ENCODE data around the gene CD320.
"Not testable (repeated sequence)": the region's sequence is repeated elsewhere in the genome, so short reads cannot be mapped to it uniquely, and the experiment has no call there.

The CD320 gene

GRCh38 chr19:8332976-8333766 lies 25.0 kb upstream of the CD320 start:
- no peak for DNase-seq

- no peak for DNase-seq
Measured at GRCh38 chr19:8331263-8331845, 23.2 kb upstream of the CD320 start.

- no peak for DNase-seq
Measured at GRCh38 chr19:8329996-8330395, 21.8 kb upstream of the CD320 start.

GRCh38 chr19:8325454-8325853 lies 17.3 kb upstream of the CD320 start:
- DNase-seq = no peak

GRCh38 chr19:8324186-8325050 lies 16.3 kb upstream of the CD320 start:
- no peak for DNase-seq

GRCh38 chr19:8323781-8324185 lies 15.6 kb upstream of the CD320 start:
- no peak for DNase-seq

GRCh38 chr19:8322638-8322997 lies 14.5 kb upstream of the CD320 start:
- DNase-seq = no peak

- DNase-seq = no peak
Measured at GRCh38 chr19:8321986-8322637, 14.0 kb upstream of the CD320 start.

GRCh38 chr19:8321067-8321985 lies 13.2 kb upstream of the CD320 start, which contains the start of the genes NDUFA7 and RPS28:
Gene NDUFA7, minus strand, starts transcription at chr19:8321375. Its CDS starts 17 bp downstream, at chr19:8321358.
Gene RPS28, plus strand, starts transcription at chr19:8321496. Its CDS starts 35 bp downstream, at chr19:8321531.
- DNase-seq = peak; percentile 96 to 98

GRCh38 chr19:8320564-8321066 lies 12.5 kb upstream of the CD320 start:
- DNase-seq = no peak

GRCh38 chr19:8319807-8320520 lies 11.8 kb upstream of the CD320 start:
- DNase-seq = no peak

GRCh38 chr19:8318835-8319234 lies 10.7 kb upstream of the CD320 start:
- DNase-seq = not testable (repeated sequence)

- no peak for DNase-seq
Measured at GRCh38 chr19:8316351-8317125, 8.4 kb upstream of the CD320 start.

- DNase-seq = not testable (repeated sequence)
Measured at GRCh38 chr19:8314981-8315640, 7.0 kb upstream of the CD320 start.

- DNase-seq = no peak
Measured at GRCh38 chr19:8311461-8312260, 3.5 kb upstream of the CD320 start.

- DNase-seq = no peak
Measured at GRCh38 chr19:8310342-8311055, 2.3 kb upstream of the CD320 start.

- no peak for DNase-seq
Measured at GRCh38 chr19:8308891-8309291, 733 bp upstream of the CD320 start.

- no peak for DNase-seq
Measured at GRCh38 chr19:8307400-8307964, 676 bp downstream of the CD320 start.

Data from stimulated activated CD4-positive, alpha-beta T cell treated with anti-CD3 and anti-CD28 coated beads, Interleukin-2, amount 100 ng/mL, for 48 hours (primary cell).